Epithelial cell of proximal tubule (primary cell): ENCODE data around the gene CTNNBIP1. TPM values are rescaled to one million over a fixed set of nuclear protein-coding genes. Genes with fewer than 3 reads are reported as not detected.

ENCODE experiments used
- DNase-seq: peaks from one replicate; pipeline ENCODE4 v3.0.0-alpha.2; 2011; ENCODE audit warnings: low read depth
- H3K4me3 ChIP-seq: 2 replicates; pipeline ENCODE4 v1.5.1; 2011; ENCODE audit warnings: low read depth, mild to moderate bottlenecking, low read length
- total RNA-seq: library from RNA; depleted of rRNA; stranded (reverse); fragments of >200 nt; gene quantifications from 2 replicates; pipeline ENCODE4 v1.2.3, GENCODE V29; 2015
- TF ChIP-seq, protein P1 (sequence below): conservative IDR thresholded peaks from 2 replicates; pipeline ENCODE4 v1.5.1; 2012; ENCODE audit warnings: low read depth, mild to moderate bottlenecking, low read length

The CTNNBIP1 gene
- total RNA-seq, 1 donor from 2014 or later: 26.8 TPM

- DNase-seq: no peak
- TF ChIP-seq, protein P1, sequence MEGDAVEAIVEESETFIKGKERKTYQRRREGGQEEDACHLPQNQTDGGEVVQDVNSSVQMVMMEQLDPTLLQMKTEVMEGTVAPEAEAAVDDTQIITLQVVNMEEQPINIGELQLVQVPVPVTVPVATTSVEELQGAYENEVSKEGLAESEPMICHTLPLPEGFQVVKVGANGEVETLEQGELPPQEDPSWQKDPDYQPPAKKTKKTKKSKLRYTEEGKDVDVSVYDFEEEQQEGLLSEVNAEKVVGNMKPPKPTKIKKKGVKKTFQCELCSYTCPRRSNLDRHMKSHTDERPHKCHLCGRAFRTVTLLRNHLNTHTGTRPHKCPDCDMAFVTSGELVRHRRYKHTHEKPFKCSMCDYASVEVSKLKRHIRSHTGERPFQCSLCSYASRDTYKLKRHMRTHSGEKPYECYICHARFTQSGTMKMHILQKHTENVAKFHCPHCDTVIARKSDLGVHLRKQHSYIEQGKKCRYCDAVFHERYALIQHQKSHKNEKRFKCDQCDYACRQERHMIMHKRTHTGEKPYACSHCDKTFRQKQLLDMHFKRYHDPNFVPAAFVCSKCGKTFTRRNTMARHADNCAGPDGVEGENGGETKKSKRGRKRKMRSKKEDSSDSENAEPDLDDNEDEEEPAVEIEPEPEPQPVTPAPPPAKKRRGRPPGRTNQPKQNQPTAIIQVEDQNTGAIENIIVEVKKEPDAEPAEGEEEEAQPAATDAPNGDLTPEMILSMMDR: no peak
These were observed 28.2 kb downstream of the CTNNBIP1 start for GRCh38 chr1:9881838-9882249.

DNA sequence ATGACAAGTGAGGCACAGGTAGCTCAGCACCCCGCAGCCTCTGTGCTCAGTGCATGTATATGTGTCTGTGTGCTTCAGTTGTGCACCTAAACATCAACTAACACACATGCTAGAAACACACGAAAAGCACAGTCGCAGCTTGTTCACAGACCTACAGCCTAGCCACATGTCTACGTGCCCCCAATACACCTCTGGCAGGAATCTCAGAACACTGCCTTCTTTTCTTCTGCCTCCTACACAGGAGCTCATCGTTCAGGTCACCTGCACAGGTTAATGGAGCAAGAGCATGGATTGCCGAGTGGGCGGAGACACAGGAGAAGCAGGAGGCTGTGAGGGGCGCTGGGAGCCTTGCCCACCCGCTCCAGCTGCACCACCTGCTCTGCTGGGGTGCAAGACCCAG lies 31.7 kb downstream of the CTNNBIP1 start:
- TF ChIP-seq, protein P1: no peak
- H3K4me3 ChIP-seq: no peak overlapping the region
- no peak for DNase-seq

More at GRCh38 chr1:9881838-9882249, 28.2 kb downstream of the CTNNBIP1 start:
- H3K4me3 ChIP-seq: no peak overlapping the region

GRCh38 chr1:9877962-9878361 lies 32.1 kb downstream of the CTNNBIP1 start:
- TF ChIP-seq, protein P1: no peak
- no peak for DNase-seq
- no peak overlapping the region for H3K4me3 ChIP-seq

DNA sequence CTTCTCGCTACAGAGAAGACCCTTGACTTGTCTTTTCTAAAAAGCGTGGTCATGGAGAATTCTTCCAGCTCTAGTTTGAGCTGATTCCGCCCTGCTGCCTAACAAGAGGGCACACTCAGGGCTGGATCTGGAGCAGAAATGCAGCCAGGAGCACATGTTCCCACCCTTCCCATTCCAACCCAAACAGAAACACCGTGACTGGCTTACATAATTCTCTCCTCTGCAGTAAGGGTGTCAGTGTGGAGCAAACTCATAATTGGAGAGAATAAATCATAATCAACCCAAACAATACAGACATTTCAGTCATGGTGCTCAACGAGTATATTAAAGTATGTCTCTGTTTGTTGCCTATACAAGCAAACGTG lies 34.5 kb downstream of the CTNNBIP1 start:
- DNase-seq: no peak
- H3K4me3 ChIP-seq: no peak overlapping the region
- TF ChIP-seq, protein P1: no peak

DNA sequence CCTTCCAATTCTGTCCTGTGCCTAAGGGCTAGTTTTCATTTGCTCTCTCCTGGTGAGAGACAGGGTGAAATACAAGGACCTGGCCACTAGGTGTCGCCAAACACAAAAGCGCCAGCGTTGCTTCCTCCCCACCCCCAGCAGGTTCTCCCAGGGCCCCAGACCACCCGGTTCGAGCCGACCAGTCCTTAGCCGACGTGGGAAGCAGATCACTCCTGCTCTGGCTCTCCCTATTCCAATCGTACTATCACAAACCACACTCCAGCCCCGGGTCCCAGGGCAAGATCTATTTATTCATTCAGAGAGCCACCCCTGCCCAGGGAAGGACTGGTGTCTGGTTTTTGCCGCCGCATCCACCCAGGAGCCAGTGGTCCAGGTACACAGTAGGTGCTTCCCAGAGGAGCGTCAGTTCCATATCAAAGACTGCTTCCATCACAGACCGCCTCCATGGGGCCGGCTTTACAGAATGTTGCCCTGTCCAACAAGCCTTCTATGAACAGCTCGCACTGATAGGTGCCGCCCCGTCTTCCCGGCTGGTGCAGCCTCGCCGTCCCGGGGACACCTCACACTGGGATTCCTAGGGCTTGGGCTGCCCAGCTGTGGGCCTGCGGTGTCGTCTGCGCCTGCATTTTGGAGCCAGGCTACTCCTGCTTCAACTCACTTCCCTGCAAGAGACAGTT lies 35.0 kb downstream of the CTNNBIP1 start:
- TF ChIP-seq, protein P1: peak; percentile 98
- no peak for DNase-seq
- no peak overlapping the region for H3K4me3 ChIP-seq

GRCh38 chr1:9874412-9874811 lies 35.7 kb downstream of the CTNNBIP1 start:
- no peak overlapping the region for H3K4me3 ChIP-seq
- TF ChIP-seq, protein P1: no peak

GRCh38 chr1:9873992-9874391 lies 36.1 kb downstream of the CTNNBIP1 start:
- TF ChIP-seq, protein P1: no peak
- H3K4me3 ChIP-seq: no peak overlapping the region
- no peak for DNase-seq

More at GRCh38 chr1:9874412-9874811, 35.7 kb downstream of the CTNNBIP1 start:
- no peak for DNase-seq
